NCI-H1436 (cell line): Measurements from ENCODE around the gene FALEC.

Experiments
- DNase-seq: peaks from one replicate; lab custom pipeline; 2025; lab: John Stamatoyannopoulos, UW

Gene FALEC

DNA sequence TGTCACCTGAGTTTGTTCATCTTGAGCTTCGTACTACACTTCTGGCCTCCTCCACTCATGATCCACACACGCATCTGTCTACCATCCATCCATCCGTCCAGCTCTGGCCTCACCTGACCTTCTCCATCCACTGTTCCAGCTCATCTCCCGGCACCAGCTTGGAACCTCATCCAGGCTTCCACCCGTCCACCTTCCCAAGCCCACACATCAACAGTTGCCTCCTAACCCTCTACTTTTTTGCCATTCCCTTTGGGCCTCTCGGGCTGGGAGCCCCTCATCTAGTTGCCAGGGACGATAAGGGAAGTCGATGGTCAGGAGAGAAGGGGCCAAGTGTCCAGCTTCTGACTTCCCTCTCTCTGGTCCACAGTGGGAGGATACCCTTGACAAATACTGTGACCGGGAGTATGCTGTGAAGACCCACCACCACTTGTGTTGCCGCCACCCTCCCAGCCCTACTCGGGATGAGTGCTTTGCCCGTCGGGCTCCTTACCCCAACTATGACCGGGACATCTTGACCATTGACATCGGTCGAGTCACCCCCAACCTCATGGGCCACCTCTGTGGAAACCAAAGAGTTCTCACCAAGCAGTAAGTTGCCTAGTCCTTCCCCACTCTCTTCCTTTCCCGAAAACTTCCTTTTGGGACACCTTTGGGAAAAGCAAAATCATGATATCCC lies 3.4 kb upstream of the FALEC start:
- DNase-seq, result no peak

DNA sequence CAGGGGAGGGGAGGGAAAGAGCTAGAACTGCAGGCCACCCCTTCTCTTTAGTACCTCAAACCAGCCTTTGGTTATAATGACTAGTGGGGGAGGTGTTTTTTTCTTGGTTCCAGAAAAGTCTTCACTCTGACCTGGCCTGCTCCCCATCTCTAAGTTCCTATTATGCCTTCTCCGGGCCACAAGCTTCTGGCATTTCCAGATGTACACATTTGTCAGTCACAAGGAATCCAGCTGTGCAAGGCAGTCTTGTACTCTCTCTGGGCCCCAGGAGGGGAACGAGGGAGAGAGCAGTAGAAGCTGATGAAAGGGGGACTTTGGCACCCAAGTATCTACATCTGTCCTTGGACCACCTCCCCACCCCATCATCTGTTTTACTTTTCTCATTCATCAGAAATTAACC lies 2.7 kb upstream of the FALEC start:
- DNase-seq, result no peak

DNA sequence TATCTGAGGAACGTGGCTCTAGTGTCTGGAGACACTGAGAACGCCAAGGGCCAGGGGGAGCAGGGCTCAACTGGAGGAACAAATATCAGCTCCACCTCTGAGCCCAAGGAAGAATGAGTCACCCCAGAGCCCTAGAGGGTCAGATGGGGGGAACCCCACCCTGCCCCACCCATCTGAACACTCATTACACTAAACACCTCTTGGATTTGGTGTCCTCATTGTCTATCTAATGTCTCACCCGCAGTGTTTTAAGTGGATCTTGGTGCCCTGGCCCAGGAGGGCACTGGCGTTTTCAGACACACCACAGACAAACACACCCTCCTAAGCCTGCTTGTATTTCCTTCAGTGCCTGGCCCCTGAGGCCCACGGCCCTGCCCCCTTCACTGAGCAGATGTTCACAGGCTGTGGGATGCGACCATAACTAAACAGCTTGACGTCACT lies 2.2 kb upstream of the FALEC start:
- DNase-seq, result no peak

DNA sequence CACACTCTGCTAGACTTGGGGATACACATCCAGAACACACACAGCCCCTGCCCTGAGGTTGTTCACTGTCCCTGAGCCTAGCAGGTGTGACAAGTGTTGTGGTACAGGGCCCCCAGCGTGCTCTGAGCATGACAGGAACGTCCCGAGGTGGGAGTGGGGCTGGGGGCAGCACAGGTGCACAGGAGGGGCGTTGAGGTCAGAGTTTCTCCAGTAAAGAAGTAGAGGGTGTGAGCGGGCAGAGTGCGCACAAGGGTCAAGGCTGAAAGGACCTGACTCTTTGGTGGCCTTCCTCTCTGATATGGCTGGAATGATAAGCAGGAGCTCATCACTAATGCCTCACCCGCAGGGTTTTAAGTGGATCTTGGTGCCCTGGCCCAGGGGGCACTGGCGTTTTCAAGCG lies 1.3 kb upstream of the FALEC start:
- no peak for DNase-seq

DNA sequence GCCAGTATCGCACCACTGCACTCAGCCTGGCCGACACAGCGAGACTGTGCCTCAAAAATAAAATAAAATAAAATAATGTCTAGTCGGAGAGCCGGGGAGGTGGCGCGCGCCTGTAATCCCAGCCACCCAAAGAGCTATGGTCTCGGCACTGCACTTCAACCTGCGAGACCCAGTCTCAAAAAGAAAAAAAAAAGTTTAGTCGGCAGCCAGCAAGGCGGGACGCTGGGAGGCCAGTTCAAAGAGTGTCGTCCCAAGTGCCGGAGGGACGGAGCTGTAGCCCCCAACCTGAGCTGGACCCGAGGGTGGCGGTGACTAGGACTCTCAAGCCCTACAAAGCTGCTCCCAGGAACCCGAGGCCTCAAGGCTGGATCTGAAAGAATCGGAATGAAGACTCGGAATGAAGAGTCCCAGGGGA lies 632 bp upstream of the FALEC start:
- no peak for DNase-seq

DNA sequence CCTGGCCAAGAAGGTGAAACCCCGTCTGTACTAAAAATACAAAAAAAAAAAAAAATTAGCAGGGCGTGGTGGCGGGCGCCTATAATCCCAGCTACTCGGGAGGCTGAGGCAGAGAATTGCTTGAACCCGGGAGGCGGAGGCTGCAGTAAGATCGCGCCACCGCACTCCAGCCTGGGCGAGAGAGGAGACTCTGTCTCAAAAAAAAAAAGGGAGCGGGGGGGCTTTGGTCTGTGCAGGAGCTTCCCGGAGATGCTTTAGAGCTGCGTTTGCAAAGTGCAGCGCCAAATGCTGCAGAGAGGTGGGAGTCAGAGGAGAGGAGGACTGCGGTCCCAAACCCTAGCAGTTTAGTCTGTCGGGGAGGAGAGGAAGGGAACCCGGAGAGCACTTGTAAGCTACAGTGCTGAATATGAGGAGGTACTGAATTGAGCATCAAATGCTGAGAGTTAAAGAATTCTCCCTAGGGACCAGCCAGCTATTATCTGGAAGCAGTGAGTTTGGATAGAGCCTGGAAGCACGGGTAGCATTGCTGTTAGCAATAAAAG lies 569 bp downstream of the FALEC start:
- peak; percentile 49 for DNase-seq

DNA sequence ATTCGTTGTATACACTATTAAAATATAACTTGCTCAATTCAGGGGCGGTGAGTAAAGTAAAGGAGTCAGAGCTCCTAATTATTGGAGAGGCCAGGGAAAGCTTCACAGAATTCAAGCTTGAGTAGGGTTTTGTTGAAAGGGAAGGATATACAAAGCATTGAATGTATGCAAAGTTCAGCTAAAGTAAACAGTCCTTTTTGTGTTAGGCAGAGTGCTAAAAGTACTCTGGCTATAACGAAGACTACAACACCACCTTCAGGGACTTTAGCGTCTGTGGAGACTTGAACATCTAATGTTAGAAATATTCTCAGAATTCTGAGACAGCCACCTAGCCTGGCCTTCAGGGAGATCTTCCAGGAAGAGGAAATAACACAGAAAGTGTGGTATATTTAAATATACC lies 1.1 kb downstream of the FALEC start:
- no peak for DNase-seq

DNA sequence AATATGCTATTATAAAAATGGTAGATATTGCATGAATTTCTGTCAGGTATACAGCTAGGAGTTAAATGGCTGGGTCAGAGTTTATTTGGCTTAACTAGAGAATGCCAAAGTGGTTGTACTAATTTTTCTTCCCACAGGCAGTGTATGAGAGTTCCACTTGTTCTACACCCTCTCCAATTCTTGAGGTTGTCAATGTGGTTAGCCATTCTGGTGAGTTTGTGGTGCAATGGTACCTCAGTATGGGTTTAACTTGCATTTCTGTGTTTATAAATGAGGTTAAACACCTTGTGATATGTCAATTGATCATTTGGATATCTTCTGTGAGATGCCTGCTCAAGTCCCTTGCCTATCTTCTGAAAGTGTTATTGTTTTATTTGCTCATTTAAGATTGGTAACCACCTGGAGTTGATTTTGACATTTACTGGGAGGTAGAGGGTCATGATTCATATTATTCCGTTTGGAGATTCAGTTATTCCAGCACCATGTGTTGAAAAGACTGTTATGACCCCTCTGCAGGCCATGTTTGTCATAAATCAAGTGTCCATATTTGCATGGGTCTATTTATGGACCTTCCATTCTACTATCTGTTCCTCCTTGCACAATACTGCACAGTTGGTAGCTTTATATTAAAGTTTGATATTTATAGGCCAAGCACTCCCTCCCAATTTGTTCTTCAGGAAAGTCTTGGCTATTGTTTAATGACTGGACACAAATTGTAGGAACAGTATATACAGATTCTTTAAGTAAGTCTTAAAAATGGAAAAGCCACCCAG lies 5.8 kb downstream of the FALEC start:
- no peak for DNase-seq

DNA sequence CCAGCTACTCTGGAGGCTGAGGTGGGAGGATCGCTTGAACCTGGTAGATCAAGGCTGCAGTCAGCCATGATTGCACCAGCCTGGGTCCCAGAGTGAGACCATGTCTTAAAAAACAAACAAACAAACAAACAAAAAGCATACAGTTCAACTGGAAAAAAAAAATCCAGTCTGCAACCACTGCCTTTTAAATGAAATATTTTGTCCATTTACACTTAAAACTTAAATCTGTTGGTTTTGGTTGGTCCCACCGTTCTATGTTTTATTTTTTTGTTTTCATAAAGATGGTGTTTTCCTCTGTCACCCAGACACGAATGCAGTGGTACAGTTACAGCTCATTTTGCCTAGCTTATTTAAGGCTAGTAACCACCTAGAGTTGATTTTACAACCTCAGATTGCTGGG lies 9.8 kb downstream of the FALEC start:
- no peak for DNase-seq

DNA sequence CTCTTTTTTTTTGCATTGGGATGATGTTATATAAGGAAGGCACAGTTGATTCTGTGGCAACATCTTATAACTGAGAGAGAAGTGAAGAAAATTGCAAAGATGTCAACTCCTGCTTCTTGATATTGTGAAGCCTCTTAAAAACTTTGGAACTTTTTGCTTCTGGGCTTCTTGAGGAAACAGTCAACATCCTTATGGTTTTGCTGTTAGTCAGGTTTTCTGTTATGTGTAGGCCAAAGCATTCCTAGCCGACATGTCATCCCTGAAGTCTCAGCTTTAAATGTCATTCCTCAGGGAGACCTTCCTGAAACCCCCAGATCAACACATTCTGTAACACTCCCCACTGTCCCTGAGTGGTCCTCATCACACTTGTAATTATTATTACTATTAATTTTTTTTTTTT lies 12.6 kb downstream of the FALEC start:
- no peak for DNase-seq

DNA sequence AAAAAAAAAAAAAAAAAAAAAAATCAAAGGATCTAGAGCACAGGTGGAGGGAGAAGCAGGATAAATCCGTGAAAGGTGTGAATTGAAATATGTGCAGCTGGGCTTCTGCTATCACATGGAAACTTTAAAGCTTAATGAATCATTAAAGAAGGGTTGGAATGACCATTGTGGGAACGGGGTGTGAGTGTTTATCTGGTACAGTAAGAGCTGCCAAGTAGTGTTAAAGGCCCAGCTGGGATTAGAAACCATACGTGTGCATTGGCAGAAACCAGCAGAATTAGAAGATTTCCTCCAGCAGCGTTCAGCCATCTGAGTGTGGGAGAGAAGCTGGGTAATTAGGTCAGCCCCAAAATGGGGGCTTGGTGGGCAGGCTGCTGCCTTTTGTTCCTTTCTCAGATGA lies 13.5 kb downstream of the FALEC start:
- no peak for DNase-seq

DNA sequence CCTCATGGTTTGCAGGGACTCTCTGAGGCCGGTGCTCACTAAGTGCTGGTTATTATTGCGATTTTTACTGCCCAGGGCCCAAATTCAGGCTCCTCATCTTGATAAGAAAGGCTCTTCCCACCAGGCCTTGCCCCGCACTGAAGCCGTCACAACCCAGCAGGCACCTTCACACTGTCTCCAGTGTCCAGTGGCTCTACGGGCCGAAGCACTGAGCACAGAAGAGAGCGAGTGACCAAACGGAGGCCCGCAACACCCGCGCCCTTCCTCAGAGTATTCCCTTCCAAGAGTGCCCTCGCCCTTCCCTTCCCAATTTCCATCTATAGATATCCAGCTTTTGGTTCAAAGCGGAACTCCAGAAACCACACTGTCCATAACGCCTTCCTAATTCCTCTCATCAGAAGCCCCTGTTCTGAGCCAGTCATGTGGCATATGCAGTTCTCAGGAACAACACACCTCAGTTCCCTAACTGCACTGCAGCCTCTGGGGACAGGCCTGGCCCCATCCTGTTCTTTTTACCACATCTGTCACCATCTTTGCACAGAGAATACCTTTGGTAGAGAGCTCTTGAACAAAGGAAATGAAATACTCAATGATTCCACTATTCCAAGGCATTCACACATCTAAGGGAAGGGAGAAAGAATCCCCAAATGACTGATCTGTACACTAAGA lies 15.1 kb downstream of the FALEC start:
- DNase-seq, result no peak

DNA sequence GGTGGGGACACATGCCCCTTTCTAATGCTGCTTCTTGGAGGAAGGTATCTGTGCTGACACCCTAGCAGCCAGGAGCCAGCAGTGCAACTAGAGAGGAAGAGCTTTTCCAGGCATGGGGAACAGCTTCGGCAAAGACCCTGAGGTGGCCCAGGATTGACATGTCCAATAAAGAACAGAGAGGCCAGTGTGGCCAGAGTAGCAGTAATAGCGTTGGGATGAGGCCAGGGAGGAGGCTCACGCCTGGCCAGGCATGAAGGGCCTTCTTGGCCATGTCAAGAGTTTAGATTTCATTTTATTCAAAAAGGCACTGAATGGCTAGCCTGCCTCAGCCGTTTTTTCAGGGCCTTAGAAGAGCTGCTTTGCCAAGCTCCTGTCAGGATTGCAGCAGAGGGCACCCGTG lies 17.3 kb downstream of the FALEC start:
- DNase-seq, result no peak

DNA sequence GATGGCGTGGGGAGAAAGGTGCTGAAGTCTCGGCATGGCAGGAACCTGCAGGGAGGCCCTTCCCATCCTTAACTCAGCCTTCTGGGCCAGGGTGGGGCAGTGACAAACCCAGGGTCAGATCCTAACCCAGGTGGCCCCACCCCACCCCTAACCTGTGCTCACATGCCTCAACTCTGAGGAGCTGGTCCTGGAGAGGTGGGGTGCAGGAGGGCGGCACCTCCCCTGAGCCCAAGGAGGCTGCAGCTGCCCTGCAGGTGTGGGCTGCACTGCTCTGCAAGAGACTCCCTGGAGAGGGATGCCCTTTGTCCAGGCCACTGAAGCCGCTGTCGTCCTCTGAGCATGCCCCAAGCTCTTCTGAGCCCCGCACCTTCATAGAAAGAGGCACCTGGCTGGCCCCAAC lies 18.4 kb downstream of the FALEC start:
- DNase-seq, result no peak

DNA sequence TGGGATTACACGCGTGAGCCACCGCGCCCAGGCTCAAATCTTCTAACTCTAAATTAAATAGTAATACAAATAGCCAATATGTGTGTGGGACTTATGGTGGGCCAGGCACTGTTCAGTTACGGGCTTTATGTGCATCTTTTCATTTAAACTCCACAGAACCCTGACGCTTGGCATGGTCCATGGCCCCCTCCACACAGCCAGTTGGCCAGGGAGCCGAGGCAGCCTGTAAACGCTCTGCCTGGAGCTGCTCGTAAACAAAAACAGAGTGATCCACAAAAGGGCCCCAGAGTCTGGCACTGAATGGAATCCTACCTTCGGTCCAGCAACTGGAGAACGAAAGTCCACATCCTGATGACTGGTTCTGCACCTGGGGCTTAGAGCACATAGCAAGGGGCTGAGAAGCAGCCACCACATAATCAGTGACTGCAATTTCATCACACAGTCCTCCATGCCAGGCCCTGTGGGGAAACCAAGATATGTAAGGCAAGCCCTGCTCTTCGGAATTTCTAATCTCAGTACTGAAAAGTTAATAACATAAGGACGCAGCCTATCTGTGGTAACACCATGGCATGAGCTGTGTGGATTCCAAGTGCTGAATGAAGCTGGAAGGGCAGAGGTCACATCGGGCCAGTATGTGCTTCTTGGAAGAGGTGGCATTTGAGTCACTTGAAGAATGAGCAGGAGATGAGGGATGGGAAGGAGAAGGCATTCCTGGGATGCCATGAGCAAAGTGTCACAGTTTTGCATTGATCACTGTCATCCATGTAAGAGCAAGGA lies 20.1 kb downstream of the FALEC start:
- no peak for DNase-seq

DNA sequence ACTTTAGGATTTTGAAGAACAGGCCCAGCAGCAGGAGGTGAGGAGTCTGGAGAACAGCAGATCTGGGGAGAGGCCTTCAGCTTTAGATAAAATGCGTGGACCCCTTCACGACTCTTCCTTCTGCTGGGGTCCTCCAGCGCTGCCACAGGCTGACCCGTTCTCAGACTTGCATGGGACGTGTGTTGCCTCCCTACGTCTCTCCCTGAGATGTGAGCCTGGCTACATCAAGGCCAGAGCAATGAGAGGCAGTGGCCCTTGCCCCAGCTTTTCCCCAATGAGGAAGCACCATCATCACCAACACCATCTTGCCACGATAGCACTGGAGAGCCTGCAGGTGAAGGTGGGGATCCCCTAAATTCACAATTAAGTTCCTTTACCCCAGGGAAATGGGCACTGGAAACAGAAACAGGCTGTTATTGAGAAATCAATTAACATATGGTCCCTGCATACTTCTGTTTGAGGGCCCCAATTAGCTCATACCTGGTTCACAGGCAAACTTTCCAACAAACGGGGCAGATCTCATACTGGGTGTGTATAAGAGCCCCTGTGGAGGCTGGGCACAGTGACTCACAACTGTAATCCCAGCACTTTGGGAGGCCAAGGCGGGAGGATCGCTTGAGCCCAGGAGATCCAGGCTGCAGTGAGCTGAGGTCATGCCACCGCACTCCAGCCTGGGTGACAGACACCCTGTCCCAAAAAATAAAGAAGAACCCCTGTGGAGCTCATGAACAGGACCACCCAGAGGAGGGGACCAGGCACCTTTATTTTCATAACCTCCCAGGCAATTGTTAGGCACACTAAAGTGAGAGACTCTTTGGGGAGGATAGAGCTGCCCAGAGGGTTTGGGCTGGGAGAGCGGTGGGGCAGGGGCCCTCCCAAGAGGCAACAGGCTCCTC lies 21.5 kb downstream of the FALEC start:
- DNase-seq, result no peak

DNA sequence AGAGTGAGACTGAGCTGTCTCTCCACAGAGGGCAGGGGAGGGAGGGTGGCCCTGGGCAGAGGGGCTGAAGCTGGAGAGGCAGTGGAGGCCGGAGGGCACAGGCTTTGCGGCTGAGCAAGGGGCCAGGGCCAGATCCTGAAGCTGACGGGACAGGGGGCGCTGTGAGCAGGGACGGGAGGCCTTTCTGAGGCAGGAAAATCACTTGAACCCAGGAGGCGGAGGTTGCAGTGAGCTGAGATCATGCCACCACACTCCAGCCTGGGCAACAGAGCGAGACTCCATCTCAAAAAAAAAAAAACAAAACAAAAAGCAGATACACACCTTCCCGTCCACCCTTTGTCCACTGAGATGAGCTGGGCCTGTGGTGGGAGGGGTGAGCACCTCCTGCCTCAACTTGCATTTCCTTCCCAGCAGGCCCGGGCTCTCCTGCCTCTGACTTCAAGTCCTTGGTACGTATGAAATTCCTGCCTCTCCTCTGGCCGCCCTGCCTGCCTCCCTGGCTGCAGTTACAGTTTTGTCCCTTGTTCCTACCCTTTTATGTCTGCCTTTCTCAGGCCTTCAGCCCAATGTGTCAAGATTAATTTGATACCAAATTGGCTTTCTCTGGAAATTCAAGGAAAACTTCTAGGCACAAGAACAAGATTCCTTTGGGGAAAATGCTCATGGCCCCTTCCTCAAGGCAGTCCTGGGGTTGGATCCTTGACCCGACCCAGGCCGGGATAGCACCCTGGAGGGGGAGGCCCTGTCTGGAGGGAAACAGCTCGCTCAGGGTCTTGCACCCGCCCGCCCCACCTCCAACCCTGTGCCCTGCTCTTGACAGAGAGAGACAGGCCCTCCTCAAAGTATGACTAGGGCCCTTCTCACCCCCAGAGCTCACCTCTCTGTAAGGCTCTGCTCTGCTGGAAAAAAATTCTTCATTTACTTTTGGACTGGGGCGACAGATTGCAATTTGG lies 22.5 kb downstream of the FALEC start:
- DNase-seq, result no peak

DNA sequence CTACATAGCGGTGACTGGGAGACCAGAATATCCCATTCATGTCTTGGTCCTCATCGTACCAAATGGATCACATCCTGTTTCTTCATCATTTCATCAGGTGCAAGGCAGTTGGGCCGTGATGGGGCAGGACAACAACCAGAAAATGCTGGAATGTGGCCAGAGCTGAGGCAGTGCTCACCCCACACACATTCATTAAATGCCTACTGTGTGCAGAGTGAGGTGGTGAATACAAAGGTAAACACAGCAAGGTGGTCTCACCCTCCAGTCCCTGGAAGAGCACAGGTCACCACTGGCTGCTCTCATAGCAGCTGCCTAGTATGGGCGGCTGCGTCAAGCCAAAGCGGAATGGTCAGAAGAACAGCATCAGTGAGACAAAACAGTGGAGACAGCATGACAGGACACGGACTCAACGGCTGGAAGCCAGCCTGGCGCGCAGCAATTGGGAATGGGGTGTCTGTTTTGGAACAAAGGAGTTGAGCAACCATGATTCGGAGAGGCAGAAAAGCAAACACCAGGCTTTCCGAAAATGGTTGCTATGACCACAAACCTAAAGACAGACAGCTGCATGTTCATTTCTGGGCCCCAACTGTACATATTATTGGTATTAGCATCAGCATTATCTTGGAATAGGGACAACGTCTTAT lies 28.1 kb downstream of the FALEC start:
- DNase-seq, result peak; percentile 37

DNA sequence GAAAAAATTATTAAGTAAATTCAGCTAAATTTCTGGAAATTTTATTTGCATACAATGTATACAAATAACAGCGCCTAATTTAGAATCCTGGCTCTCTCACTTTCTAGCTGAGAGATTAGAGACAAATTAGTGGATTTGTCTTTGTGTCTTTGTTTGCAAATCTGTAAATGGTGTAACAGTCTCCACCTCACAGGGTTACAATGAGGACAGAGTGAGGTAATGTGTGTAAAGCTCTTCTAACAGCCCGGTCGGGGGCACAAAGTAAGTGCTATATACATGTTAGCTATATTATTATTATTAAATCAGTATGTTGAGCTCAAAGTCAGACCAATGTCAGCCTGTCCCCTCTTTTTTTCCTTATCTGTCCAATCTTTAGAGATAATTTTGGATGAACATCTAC lies 28.7 kb downstream of the FALEC start:
- peak; percentile 44 for DNase-seq
